LHCN-M2 (cell line): ENCODE data around the gene BZW2. TPM values are rescaled to one million over a fixed set of nuclear protein-coding genes. Genes with fewer than 3 reads are reported as not detected.
"Not testable (repeated sequence)": the region's sequence is repeated elsewhere in the genome, so short reads cannot be mapped to it uniquely, and the experiment has no call there.

Experiments
- DNase-seq: peaks from one replicate; pipeline ENCODE4 v3.0.0-alpha.2; 2012; ENCODE audit warnings: low read depth
- total RNA-seq: library from RNA; depleted of rRNA; stranded (reverse); fragments of >200 nt; gene quantifications from 2 replicates; pipeline ENCODE4 v1.2.3, GENCODE V29; 2014

BZW2 gene
- total RNA-seq, 1 experiment from 2014 or later: 105 TPM

DNA sequence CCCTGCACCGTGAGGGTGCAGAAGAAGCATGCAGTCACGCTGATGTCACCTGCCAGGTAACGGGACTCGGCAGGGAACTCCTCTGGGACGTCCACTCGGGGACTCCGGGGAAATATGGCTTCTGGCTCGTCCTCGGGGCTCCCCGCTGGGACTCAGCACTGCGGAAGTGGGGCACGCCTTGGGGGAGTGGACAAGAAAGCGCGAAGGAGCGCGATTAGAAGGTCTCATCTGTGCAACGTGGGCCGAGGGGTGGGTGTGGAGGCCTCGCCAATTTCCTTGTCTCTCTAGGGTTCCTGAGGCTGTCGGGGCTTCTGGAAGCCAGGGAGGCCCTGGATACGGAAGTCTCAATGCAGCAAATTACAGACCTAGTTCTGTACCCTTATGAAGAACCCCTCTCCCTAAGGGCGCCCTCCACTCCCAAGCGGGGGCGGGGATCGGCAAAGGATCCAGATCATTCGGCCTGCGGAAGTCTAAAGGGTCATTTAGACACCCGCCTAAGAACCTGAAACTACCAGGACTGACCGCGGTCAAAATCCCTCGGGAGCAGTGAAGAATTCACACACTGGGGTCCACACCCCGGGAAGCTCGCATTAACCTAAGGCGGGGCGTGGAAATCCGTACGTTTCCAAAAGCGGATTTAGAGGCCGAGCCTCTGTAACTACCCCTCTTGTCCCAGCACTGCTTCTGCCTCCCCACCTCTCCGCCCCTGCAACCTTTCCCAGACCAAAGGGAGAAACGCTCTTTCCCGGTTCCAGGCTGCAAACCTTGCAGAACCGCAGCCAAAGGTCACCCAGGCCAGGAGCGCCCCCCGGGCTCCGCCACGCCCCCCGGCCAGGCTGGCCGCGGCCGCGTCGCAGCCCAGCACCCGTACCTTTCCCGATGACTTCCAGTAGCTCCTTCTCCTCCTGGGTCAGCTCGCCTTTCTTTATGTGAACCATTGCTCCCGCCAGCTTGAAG lies 1.1 kb upstream of the BZW2 start:
- peak; percentile 68 for DNase-seq

DNA sequence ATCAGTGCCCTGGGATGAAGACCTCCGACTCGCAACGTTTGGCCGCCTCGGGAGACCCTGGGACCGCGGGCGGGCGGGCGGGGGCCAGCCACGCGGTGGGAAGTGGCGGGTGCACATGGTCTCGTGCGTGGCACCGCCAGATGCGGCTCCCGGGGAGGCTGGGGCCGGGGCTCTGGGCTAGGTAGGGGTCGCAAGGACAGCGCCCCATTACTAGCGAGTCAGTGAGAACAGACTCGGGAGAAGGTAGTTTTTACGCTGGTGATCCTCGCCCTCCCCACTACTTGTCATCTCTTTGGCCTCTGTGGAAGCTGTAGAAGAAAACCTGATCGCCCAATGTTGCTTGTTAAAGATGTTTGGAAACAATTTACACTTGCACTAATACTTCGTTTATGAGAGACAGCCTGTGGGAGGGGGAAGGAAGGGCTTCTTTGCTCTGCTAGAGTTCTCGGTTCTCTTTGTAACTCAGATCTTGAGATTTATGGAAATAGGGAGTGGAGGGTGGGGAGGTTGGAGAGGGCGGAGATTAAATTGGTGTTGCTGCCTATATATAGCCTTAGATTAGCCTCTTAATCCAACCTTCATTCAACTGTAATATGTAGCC lies 591 bp downstream of the BZW2 start:
- DNase-seq: no peak

- no peak for DNase-seq
These were observed 1.5 kb downstream of the BZW2 start for GRCh38 chr7:16647435-16647960.

DNA sequence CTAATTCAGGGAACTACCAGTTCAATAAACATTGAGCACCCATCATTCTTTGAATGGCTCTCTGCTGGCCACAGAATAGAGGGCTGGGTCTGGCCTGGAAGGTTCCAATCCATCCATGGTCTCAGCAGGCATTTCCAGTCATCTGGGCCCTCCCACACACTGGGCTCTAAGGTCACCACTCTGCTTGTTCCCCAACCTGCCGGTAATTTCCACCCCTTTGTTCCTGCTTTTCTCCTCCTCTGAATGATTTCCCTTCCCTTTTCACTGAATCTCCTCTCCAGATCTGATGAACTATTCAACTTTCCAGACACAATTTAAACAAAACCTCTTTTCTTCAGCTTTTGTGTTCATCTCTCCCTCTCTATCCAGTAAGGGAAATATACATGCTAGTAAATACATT lies 2.6 kb downstream of the BZW2 start:
- DNase-seq: no peak

GRCh38 chr7:16649196-16649595 lies 3.2 kb downstream of the BZW2 start:
- no peak for DNase-seq

GRCh38 chr7:16650266-16650665 lies 4.3 kb downstream of the BZW2 start:
- no peak for DNase-seq

GRCh38 chr7:16651396-16652239 lies 5.6 kb downstream of the BZW2 start:
- DNase-seq: no peak

GRCh38 chr7:16652240-16652583 lies 6.2 kb downstream of the BZW2 start:
- no peak for DNase-seq

- no peak for DNase-seq
These were observed 6.9 kb downstream of the BZW2 start for GRCh38 chr7:16652888-16653287.

DNA sequence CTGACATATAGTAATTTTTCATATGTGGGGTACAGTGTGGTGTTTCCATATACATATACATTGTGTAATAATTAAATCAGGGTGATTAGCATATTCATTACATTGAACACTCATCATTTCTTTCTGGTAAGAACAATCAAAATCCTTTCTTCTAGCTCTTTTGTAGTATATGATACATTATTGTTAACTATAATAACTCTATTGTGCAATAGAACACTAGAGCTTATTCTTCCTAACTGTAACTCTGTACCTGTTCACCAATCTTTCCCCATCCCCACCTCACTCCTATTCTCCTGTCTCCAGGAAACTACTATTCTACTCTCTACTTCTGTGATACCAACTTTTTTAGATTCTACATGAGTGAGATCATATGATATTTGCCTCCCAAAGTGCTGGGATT lies 9.4 kb downstream of the BZW2 start:
- DNase-seq: no peak

DNA sequence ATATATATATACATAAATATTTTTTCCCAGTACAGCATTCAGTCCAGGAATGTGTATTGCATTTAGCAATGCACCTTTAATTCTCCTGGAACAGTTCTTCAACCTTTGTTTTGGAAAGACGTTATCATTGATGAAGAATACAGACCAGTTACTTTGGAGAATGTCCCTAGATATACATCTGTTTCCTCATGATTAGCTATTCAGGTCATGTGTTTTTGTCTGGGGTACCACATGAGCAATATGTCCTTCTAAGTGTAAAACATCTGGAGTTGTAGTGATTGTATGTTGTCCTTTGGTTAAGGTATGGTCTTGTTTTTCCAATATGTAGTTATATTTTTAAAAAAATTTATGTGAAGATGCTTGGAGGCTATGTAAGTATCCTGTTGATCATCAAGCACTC lies 10.2 kb downstream of the BZW2 start:
- DNase-seq: no peak

DNA sequence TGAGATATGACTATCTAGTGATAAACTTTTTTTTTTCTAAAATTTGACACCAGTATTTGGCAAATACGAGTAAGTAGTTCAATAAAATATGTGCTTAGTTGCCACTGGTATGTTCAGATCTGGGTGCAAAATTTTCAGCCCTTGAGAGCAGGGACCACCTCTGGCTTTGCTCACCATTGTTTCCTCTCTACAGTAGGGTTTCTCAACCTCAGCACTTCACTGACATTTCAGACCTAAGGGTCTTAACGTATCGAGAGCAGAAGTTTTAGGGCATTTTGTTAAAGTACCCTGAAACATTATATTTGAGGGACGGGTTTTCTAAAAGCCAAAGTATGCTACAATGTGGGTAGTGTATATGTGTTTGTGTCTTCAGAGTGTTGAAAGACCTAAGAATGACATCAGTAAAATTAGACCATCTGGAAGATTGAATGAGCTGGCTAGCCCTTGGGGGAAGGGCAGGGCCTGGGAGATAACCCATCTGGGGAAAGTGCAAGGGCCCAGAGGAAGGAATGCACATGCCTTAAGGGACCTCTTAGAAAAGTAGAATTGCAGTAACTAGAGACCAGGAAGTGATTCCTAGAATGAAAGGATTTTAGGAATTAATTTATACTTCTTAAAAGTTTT lies 11.8 kb downstream of the BZW2 start:
- DNase-seq: peak; percentile 71

DNA sequence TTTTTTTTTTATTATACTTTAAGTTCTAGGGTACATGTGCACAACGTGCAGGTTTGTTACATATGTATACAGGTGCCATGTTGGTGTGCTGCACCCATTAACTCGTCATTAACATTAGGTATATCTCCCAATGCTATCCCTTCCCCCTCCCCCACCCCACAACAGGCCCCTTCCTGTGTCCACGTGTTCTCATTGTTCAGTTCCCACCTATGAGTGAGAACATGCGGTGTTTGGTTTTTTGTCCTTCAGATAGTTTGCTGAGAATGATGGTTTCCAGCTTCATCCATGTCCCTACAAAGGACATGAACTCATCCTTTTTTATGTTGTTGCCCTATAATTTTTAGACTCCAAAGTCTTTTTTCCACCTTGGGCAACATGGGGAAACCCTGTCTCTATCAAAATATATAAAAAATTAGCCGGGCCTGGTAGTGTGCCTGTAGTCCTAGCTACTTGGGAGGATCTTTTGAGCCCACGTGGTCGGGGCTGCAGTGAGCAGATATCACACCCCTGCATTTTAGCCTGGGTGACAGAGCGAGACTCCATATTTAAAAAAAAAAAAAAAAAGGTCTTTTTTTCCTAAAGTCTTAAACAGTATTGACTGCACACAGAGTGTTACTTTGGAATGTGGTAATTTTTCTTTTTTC lies 14.0 kb downstream of the BZW2 start:
- not testable (repeated sequence) for DNase-seq

DNA sequence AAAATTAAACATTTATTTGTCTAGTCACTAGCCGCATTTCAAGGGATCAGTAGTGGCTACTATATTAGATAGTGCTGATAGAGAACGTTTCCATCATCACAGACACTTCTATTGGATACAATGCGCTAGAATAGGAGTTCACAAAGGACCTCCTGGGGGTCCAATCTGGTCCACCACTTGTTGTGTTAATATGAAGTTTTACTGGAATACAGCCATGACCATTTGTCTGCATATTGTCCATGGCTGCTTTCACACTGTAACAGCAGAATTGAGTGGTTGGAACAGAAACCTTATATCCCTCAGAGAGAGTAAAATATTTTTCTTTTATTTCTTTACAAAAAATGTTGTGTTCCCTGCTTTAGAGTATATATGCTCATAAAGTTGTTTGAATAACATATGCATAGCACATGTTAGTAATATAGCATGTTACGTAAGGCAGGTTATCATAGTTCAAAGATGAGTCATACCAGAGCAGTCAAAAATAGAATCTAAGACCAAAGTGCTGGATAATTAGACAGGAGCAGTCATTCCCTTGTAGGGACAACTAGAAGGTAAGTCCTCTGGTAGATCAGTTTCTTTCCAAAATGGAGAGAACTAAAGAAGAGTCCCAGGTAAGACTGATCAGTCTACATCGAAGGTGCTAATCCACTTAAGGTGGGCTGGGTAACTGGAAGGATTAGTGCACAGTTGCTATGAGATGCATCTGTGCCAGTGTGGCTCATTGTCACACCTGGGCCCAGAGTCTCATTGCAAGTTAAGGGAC lies 14.9 kb downstream of the BZW2 start:
- peak; percentile 76 for DNase-seq

GRCh38 chr7:16661924-16662323 lies 15.9 kb downstream of the BZW2 start:
- no peak for DNase-seq

DNA sequence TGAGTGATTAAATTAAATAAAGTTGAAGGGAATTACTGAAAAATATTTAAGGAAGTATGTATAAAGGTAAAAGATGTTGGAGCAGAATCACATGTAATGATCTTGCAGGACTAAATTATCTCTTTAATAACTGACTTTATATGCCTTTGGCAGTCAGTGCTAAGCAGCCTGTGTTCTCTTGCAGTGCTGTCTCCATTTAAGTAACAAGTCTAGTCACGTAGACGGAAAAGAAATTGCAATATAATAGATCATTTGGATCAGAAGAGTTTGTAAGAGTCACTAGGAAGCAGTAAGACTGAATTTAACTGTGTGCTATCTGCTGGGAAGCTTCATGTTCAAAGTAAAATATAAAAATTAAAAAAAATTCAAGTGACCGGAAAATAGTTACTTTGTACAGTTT lies 21.4 kb downstream of the BZW2 start:
- no peak for DNase-seq

- DNase-seq: peak; percentile 100
These were observed 22.3 kb downstream of the BZW2 start for GRCh38 chr7:16668049-16668858.

GRCh38 chr7:16668978-16669377 lies 23.0 kb downstream of the BZW2 start:
- peak; percentile 61 for DNase-seq

DNA sequence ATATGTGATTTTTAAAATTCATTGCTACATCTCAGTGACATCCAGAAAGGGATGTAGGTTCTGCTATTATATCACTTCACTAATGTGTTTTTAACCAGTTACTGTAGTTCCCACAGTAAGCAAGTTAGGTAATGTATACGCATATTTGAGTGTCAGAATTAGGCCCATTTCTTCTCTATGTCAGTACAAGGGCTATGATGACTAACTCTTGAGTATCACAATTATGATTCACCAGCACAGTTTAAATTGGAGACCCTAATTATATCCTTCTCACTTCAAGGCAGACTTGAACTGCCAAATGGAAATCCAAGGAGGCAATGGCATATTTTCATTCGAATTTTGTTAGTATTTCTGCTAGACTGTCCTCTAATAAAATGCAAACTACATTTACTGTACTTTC lies 23.6 kb downstream of the BZW2 start:
- DNase-seq: peak; percentile 33
